ENCODE measurements around the gene CEBPB. TPM values are rescaled to one million over a fixed set of nuclear protein-coding genes. Genes with fewer than 3 reads are reported as not detected.
"Not testable (repeated sequence)": the region's sequence is repeated elsewhere in the genome, so short reads cannot be mapped to it uniquely, and the experiment has no call there.

Gene CEBPB
- total RNA-seq, 1 donor from 2014 or later = 19.6 TPM

DNA sequence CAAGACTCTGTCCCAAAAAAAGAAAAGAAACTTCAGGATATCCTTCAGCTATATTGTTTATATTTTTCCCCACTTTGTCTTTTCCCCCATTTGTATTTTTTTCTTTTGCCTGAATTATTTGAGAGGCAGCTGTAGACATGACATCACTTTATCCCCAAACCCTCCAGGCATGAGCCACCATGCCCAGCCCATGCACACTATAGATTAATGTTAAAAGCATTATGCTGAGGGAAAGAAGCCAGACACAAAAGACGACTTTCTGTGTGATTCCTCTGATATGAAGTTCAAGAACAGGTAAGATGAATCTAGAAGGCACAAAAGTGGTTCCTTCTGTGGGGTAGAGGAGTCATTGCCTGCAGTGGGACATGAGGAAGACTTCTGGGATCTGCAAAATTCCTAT is 16.4 kb downstream of the CEBPB start:
- TF ChIP-seq, protein P1, sequence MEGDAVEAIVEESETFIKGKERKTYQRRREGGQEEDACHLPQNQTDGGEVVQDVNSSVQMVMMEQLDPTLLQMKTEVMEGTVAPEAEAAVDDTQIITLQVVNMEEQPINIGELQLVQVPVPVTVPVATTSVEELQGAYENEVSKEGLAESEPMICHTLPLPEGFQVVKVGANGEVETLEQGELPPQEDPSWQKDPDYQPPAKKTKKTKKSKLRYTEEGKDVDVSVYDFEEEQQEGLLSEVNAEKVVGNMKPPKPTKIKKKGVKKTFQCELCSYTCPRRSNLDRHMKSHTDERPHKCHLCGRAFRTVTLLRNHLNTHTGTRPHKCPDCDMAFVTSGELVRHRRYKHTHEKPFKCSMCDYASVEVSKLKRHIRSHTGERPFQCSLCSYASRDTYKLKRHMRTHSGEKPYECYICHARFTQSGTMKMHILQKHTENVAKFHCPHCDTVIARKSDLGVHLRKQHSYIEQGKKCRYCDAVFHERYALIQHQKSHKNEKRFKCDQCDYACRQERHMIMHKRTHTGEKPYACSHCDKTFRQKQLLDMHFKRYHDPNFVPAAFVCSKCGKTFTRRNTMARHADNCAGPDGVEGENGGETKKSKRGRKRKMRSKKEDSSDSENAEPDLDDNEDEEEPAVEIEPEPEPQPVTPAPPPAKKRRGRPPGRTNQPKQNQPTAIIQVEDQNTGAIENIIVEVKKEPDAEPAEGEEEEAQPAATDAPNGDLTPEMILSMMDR (IDR thresholded peaks at IDR 0.05; ENCODE audit: unreplicated experiment) = no peak
- Mint-ChIP-seq H3K27me3 (peaks cover 5% of the 10 kb centered on the region), H3K4me1 (ENCODE audit: low read depth) (peaks cover 9% of the 10 kb centered on the region), H3K27ac (no peak overlapping the region), H3K9me3 (ENCODE audit: low read depth) (peaks cover 14% of the 10 kb centered on the region), H3K4me3 (ENCODE audit: low read depth) (no peak overlapping the region), H3K36me3 (ENCODE audit: insufficient read depth) (peaks cover 2% of the 10 kb centered on the region)
- DNase-seq (ENCODE audit: low spot score, unreplicated experiment) = no peak

DNA sequence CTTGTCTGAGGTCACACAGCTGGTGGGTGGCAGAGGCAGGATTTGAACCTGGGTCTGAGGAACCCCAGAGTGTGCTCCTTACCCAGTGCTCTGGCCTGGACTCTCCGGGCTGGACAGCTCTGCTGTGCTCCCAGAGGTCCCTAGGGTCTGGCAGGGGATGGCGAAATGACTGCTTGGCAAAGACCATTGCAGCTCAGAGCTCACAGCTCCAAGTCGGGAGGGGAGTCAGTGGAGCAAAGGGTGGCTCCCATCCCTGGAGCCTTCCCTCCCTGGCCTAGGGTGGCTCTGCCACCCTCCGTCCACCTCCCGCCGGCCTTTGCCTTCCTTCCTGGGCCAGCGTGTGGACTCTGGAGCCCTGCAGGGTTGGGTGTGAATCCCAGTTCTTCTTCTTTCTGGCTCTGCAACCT is 17.5 kb downstream of the CEBPB start:
- H3K36me3 Mint-ChIP-seq (ENCODE audit: insufficient read depth) = peaks cover 2% of the 10 kb centered on the region
- TF ChIP-seq, protein P1 (IDR thresholded peaks at IDR 0.05; ENCODE audit: unreplicated experiment) = no peak
- peaks cover 9% of the 10 kb centered on the region for H3K4me1 Mint-ChIP-seq (ENCODE audit: low read depth)
- peaks cover 3% of the 10 kb centered on the region for H3K27me3 Mint-ChIP-seq
- peaks cover 13% of the 10 kb centered on the region for H3K9me3 Mint-ChIP-seq (ENCODE audit: low read depth)
- no peak overlapping the region for H3K4me3 Mint-ChIP-seq (ENCODE audit: low read depth)
- H3K27ac Mint-ChIP-seq = no peak overlapping the region
- DNase-seq (ENCODE audit: low spot score, unreplicated experiment) = no peak

DNA sequence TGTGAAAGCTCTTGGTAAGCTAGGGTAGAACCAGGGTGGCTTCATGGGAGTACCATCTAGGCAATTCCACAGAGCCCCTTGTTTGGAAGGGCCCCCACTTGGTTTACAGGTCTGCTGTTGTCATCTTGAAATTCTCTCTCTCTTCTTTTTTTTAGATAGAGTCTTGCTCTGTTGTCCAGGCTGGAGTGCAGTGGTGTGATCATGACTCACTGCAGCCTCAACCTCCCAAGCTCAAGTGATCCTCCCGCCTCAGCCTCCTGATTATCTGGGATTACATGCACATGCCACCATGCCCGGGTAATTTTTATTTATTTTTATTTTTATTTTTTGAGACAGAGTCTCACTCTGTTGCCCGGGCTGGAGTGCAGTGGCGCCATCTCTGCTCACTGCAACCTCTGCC is 18.2 kb downstream of the CEBPB start:
- H3K27ac Mint-ChIP-seq; H3K36me3 Mint-ChIP-seq (ENCODE audit: insufficient read depth); DNase-seq (ENCODE audit: low spot score, unreplicated experiment); H3K4me1 Mint-ChIP-seq (ENCODE audit: low read depth); H3K9me3 Mint-ChIP-seq (ENCODE audit: low read depth); H3K27me3 Mint-ChIP-seq; H3K4me3 Mint-ChIP-seq (ENCODE audit: low read depth): not testable (repeated sequence)

DNA sequence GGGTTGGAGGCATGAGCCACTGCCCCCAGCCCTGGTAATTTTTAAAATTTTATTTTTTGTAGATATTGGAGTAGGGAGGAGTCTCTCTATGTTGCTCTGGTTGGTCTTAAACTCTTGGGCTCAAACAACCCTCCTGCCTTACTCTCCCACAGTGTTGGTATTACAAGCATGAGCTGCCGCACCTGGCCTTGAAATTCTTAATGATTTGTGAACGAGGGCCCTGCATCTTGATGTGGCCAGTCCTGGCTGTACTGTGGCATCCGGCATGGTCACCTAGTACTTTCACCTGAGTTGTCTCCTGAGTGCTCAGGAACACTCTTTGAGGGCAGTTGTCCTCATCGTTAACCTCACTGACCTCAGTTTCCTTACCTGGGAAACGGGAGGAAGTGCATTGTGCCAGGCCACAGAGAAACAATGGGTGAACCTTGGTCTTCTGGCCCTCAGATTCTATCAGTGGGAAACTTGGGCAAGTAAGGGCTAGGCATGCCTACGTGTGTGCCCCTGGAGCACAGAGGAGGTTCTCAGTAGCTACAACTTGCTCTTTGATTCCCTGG is 19.5 kb downstream of the CEBPB start:
- Mint-ChIP-seq H3K27me3 (peaks cover 3% of the 10 kb centered on the region), H3K4me1 (ENCODE audit: low read depth) (peaks cover 13% of the 10 kb centered on the region), H3K27ac (no peak overlapping the region), H3K4me3 (ENCODE audit: low read depth) (no peak overlapping the region), H3K9me3 (ENCODE audit: low read depth) (no peaks in the 10 kb centered on the region), H3K36me3 (ENCODE audit: insufficient read depth) (no peaks in the 10 kb centered on the region)
- TF ChIP-seq, protein P1 (IDR thresholded peaks at IDR 0.05; ENCODE audit: unreplicated experiment) = no peak
- no peak for DNase-seq (ENCODE audit: low spot score, unreplicated experiment)

DNA sequence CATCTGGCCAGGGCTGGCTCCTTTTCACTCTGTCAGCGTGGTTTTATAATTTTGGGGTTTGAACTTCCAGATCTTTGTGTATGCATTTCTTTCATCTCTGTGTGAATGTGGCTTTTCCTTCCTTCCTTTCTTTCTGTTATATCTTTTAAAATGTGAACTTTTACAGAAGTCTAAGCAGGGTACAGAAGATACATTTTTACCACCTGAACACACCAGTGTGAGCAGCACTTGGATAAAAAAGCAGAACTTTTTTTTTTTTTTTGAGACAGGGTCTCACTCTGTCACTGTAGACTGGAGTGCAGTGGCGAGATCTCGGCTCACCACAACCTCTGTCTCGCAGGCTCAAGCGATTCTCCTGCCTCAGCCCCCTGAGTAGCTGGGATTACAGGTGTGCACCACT is 20.5 kb downstream of the CEBPB start:
- no peaks in the 10 kb centered on the region for H3K9me3 Mint-ChIP-seq (ENCODE audit: low read depth)
- H3K27me3 Mint-ChIP-seq = peaks cover 3% of the 10 kb centered on the region
- TF ChIP-seq, protein P1 (IDR thresholded peaks at IDR 0.05; ENCODE audit: unreplicated experiment) = no peak
- no peak for DNase-seq (ENCODE audit: low spot score, unreplicated experiment)
- H3K36me3 Mint-ChIP-seq (ENCODE audit: insufficient read depth) = no peaks in the 10 kb centered on the region
- H3K4me1 Mint-ChIP-seq (ENCODE audit: low read depth) = peaks cover 19% of the 10 kb centered on the region
- peak overlapping the region; percentile 89 for H3K27ac Mint-ChIP-seq
- H3K4me3 Mint-ChIP-seq (ENCODE audit: low read depth) = no peak overlapping the region

DNA sequence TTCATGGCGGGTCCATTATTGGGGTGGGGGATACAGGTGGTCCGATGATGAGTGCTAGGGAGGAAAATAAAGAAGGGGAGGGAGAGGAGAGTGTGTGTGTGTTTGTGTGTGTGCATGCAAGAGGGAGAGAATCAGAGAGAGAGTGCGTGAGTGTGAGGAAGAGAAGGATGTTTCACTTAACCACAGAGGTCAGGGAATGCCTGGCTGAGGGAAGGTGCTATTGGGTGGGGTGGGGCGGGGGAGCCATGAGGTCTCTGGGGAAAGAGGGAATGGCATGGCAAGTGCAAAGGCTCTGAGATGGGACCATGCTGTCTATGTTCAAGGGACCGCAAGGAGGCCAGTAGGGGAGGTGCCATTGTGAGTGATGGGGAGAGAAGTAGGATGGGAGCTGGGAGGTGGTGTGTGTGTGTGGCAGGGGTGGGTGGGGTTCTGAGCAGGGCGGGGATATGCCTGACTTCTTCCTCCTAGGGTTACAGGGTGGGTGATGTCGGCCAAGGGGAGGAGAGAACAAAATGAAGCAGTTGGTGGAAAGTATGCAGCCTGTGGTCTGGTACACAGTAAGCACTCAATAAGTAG is 23.0 kb downstream of the CEBPB start:
- Mint-ChIP-seq H3K4me1 (ENCODE audit: low read depth) (peaks cover 29% of the 10 kb centered on the region), H3K27ac (peak overlapping the region; percentile 62), H3K36me3 (ENCODE audit: insufficient read depth) (no peaks in the 10 kb centered on the region), H3K4me3 (ENCODE audit: low read depth) (no peak overlapping the region), H3K9me3 (ENCODE audit: low read depth) (no peaks in the 10 kb centered on the region), H3K27me3 (no peaks in the 10 kb centered on the region)
- TF ChIP-seq, protein P1 (IDR thresholded peaks at IDR 0.05; ENCODE audit: unreplicated experiment) = no peak
- DNase-seq (ENCODE audit: low spot score, unreplicated experiment) = no peak
